Dedifferentiated amniotic fluid mesenchymal stem cell (primary cell): ENCODE measurements around the gene CYB5R3.
A peak's percentile ranks its signal among the peaks of the same experiment; 100 is the strongest.
"Not testable (repeated sequence)": the region's sequence is repeated elsewhere in the genome, so short reads cannot be mapped to it uniquely, and the experiment has no call there.

Experiments
- DNase-seq: peaks from one replicate; pipeline ENCODE4 v3.0.0-alpha.2; 2016; ENCODE audit errors: extremely low spot score

Gene CYB5R3

GRCh38 chr22:42678894-42679293 lies 29.7 kb upstream of the CYB5R3 start:
- no peak for DNase-seq

- not testable (repeated sequence) for DNase-seq
Observed at GRCh38 chr22:42677936-42678335, 28.7 kb upstream of the CYB5R3 start.

GRCh38 chr22:42676059-42676607 lies 26.9 kb upstream of the CYB5R3 start:
- DNase-seq, result no peak

GRCh38 chr22:42673898-42674401 lies 24.8 kb upstream of the CYB5R3 start:
- DNase-seq, result no peak

- not testable (repeated sequence) for DNase-seq
Observed at GRCh38 chr22:42673071-42673470, 23.9 kb upstream of the CYB5R3 start.

GRCh38 chr22:42670921-42671709 lies 21.9 kb upstream of the CYB5R3 start:
- DNase-seq, result no peak

- no peak for DNase-seq
Observed at GRCh38 chr22:42670046-42670445, 20.9 kb upstream of the CYB5R3 start.

GRCh38 chr22:42666393-42666792 lies 17.2 kb upstream of the CYB5R3 start:
- not testable (repeated sequence) for DNase-seq

GRCh38 chr22:42664976-42665831 lies 16.0 kb upstream of the CYB5R3 start:
- no peak for DNase-seq

- DNase-seq, result peak; percentile 64
Observed at GRCh38 chr22:42661985-42662831, 13.0 kb upstream of the CYB5R3 start.

- no peak for DNase-seq
Observed at GRCh38 chr22:42656578-42656977, 7.4 kb upstream of the CYB5R3 start.

- no peak for DNase-seq
Observed at GRCh38 chr22:42655693-42656092, 6.5 kb upstream of the CYB5R3 start.

GRCh38 chr22:42654436-42655073 lies 5.4 kb upstream of the CYB5R3 start:
- no peak for DNase-seq

- DNase-seq, result no peak
Observed at GRCh38 chr22:42653999-42654398, 4.8 kb upstream of the CYB5R3 start.

GRCh38 chr22:42651134-42651533 lies 1.9 kb upstream of the CYB5R3 start:
- DNase-seq, result no peak

- no peak for DNase-seq
Observed at GRCh38 chr22:42648368-42649245, 585 bp downstream of the CYB5R3 start.

GRCh38 chr22:42648017-42648367 lies 1.2 kb downstream of the CYB5R3 start:
- no peak for DNase-seq

GRCh38 chr22:42646569-42647525 lies 2.3 kb downstream of the CYB5R3 start:
- no peak for DNase-seq
